Endothelial cell of umbilical vein (primary cell): ENCODE data around the gene THBS1. TPM values are rescaled to one million over a fixed set of nuclear protein-coding genes. Genes with fewer than 3 reads are reported as not detected.

Experiments used
- BruUV-seq: library from RNA; stranded (reverse); fragments of 400-500 nt; replicated peaks from 2 replicates; lab custom pipeline; 2021; lab: Mats Ljungman, UMichigan
- CTCF ChIA-PET: fragments of 300-600, 350-600 bp; sonication (Branson Sonifier 250); formaldehyde crosslinking; loops from one replicate; lab custom pipeline; 2021; ENCODE audit warnings: antibody characterized with exemption, inconsistent platforms; lab: Charles Lee
- POLR2A ChIA-PET: fragments of 300-600, 350-600 bp; sonication (Branson Sonifier 250); formaldehyde crosslinking; loops from one replicate; lab custom pipeline; 2021; ENCODE audit warnings: antibody characterized with exemption, inconsistent platforms; lab: Charles Lee
- DNase-seq: peaks from one replicate; pipeline ENCODE4 v3.0.0-alpha.2; 2011; ENCODE audit warnings: low read depth, low spot score
- FAIRE-seq: peaks from 2 replicates; lab custom pipeline; 2011; peaks lifted over from hg19 to GRCh38; lab: Jason Lieb, UNC
- H2AFZ ChIP-seq: 2 replicates; pipeline ENCODE4 v1.6.0; 2012; ENCODE audit warnings: low read depth, low read length, control low read depth, inconsistent platforms
- H3K27ac ChIP-seq: 2 replicates; pipeline ENCODE4 v1.5.1; 2011; ENCODE audit warnings: low read depth, mild to moderate bottlenecking, control low read depth, low read length, moderate library complexity; ENCODE audit not compliant: insufficient read depth
- H3K27me3 ChIP-seq, 2 experiments: 2 replicates each; pipeline versions ENCODE4 v1.6.0 to v1.6.1; 2011; ENCODE audit warnings: low read length in 2 of 2, mixed read lengths in 1 of 2; ENCODE audit not compliant: control insufficient read depth in 2 of 2, insufficient read depth in 2 of 2
- H3K36me3 ChIP-seq, 2 experiments: 2 replicates in 1 of 2; 3 replicates in 1 of 2; pipeline ENCODE4 v1.5.1; 2011; ENCODE audit warnings: low read length in 2 of 2, mild to moderate bottlenecking in 1 of 2, moderate library complexity in 1 of 2; ENCODE audit not compliant: control insufficient read depth in 2 of 2, insufficient read depth in 2 of 2; ENCODE audit errors: extremely low read depth in 1 of 2
- H3K4me1 ChIP-seq: 3 replicates; pipeline ENCODE4 v1.5.1; 2011; ENCODE audit warnings: mild to moderate bottlenecking, low read length; ENCODE audit not compliant: control insufficient read depth, insufficient read depth; ENCODE audit errors: extremely low read depth
- H3K4me2 ChIP-seq: 2 replicates; pipeline ENCODE4 v1.6.1; 2011; ENCODE audit warnings: low read length, control low read depth, mixed read lengths; ENCODE audit not compliant: insufficient read depth
- H3K4me3 ChIP-seq, 3 experiments: fragments of 200-600 bp in 1 of 3; sonication (generic), shearing (Covaris generic) in 1 of 3; replicated peaks in 1 of 3; 2 replicates each; pipeline ENCODE4 v1.5.1; 2011 to 2016; ENCODE audit warnings: control low read depth in 3 of 3, low read length in 3 of 3, mild to moderate bottlenecking in 2 of 3, inconsistent platforms in 1 of 3, low read depth in 1 of 3, moderate library complexity in 1 of 3; ENCODE audit not compliant: insufficient read depth in 1 of 3
- H3K79me2 ChIP-seq: 2 replicates; pipeline ENCODE4 v1.6.0; 2012; ENCODE audit warnings: low read length, inconsistent platforms; ENCODE audit not compliant: control insufficient read depth, insufficient read depth
- H3K9ac ChIP-seq: replicated peaks from 2 replicates; pipeline ENCODE3; 2011; ENCODE audit warnings: low read length, control low read depth; ENCODE audit not compliant: insufficient read depth; ENCODE audit errors: extremely low read depth
- H3K9me1 ChIP-seq: replicated peaks from 3 replicates; pipeline ENCODE4 v1.6.0; 2011; ENCODE audit warnings: mild to moderate bottlenecking, low read length; ENCODE audit not compliant: control insufficient read depth, insufficient read depth; ENCODE audit errors: extremely low read depth
- H3K9me3 ChIP-seq: replicated peaks from 2 replicates; pipeline ENCODE4 v1.5.1; 2012; ENCODE audit warnings: low read length, inconsistent platforms; ENCODE audit not compliant: control insufficient read depth, insufficient read depth
- H4K20me1 ChIP-seq: replicated peaks from 2 replicates; pipeline ENCODE3; 2011; ENCODE audit warnings: mild to moderate bottlenecking, low read length; ENCODE audit not compliant: control insufficient read depth, insufficient read depth; ENCODE audit errors: extremely low read depth
- CTCF ChIP-seq, 2 donors: IDR thresholded peaks; 1 replicate in 1 of 2; 2 replicates in 1 of 2; pipeline ENCODE4 v1.5.1; 2011; ENCODE audit warnings: low read length in 2 of 2, mild to moderate bottlenecking in 2 of 2, moderate library complexity in 2 of 2, control low read depth in 1 of 2, inconsistent platforms in 1 of 2, low read depth in 1 of 2; ENCODE audit not compliant: insufficient read depth in 1 of 2; ENCODE audit errors: extremely low read depth in 1 of 2
- GATA2 ChIP-seq: IDR thresholded peaks from 2 replicates; pipeline ENCODE4 v1.7.0; 2011; ENCODE audit warnings: low read depth, mild to moderate bottlenecking, moderate library complexity, mixed read lengths, low read length; ENCODE audit not compliant: insufficient read length, insufficient read depth
- JUN ChIP-seq: IDR thresholded peaks from 2 replicates; pipeline ENCODE4 v1.6.1; 2011; ENCODE audit warnings: borderline replicate concordance, low read depth; ENCODE audit not compliant: insufficient read length, insufficient read depth
- MAX ChIP-seq: IDR thresholded peaks from 2 replicates; pipeline ENCODE4 v1.6.1; 2011; ENCODE audit not compliant: insufficient read depth, insufficient read length
- MYC ChIP-seq: IDR thresholded peaks from one replicate; pipeline ENCODE4 v1.6.1; 2011; ENCODE audit warnings: mild to moderate bottlenecking, low read depth, low read length
- POLR2AphosphoS5 ChIP-seq: IDR thresholded peaks from 2 replicates; pipeline ENCODE4 v1.6.1; 2012; ENCODE audit warnings: low read depth, mild to moderate bottlenecking, control low read depth, low read length, moderate library complexity; ENCODE audit not compliant: insufficient read depth
- dilution Hi-C: fragments of 300-500 bp; cut with MboI; formaldehyde crosslinking; loops from one replicate; pipeline ENCODE4 v1.15.0; 2019; ENCODE audit warnings: low sequenced_read_pairs; ENCODE audit not compliant: extremely low pct_ligation_motif_present
- intact Hi-C: fragments of 100-400 bp; cut with micrococcal nuclease; formaldehyde crosslinking; loops from one replicate; pipeline ENCODE4 v1.10.0; 2022
- polyA plus RNA-seq, 4 experiments: library from polyadenylated mRNA; depleted of rRNA in 3 of 4; stranded (reverse) in 3 of 4; unstranded in 1 of 4; fragments of >200 nt; gene quantifications; 2 replicates each; pipeline versions ENCODE4 v1.2.1 to v1.2.3, GENCODE V29; 2011 to 2012; ENCODE audit warnings: missing spikeins in 1 of 4
- total RNA-seq: library from RNA; stranded (reverse); gene quantifications from 2 replicates; pipeline ENCODE4 v1.2.3, GENCODE V29; 2021

Gene THBS1
- total and polyA plus RNA-seq, 2 donors (not counting 3 experiments of a cell fraction or from before 2014, with no cell fraction given): 6,293 to 8,883 TPM

GRCh38 chr15:39554746-39555387 lies 26.0 kb upstream of the THBS1 start:
- Histone ChIP-seq H3K4me2 (no peak overlapping the region), H3K9me3 (no peaks in the 10 kb centered on the region), H3K27me3 (no peaks in the 10 kb centered on the region), H2AFZ (no peak overlapping the region), H3K9me1 (no peaks in the 10 kb centered on the region), H3K27ac (no peak overlapping the region), H3K4me3 (no peak overlapping the region), H3K36me3 (no peaks in the 10 kb centered on the region), H3K4me1 (no peaks in the 10 kb centered on the region), H3K9ac (no peak overlapping the region), H4K20me1 (no peaks in the 10 kb centered on the region), H3K79me2 (no peaks in the 10 kb centered on the region)
- DNase-seq (no peak), FAIRE-seq (no peak)
- ChIA-PET POLR2A (no interaction called here), CTCF (interaction anchor here (0.7 kb wide), 1 partner anchor 13 kb away, joined by 3 read pairs; no protein-coding TSS in a partner anchor)
- dilution Hi-C loops: no loop called here
- intact Hi-C loops: no loop called here
- BruUV-seq: no TSS peak
- no peak for TF ChIP-seq POLR2AphosphoS5
- no peak for TF ChIP-seq CTCF (IDR thresholded peaks at IDR 0.05; ENCODE audit: extremely low read depth in 1 of 2, insufficient read depth in 1 of 2, low read depth in 1 of 2, low read length in 2 of 2)
- TF ChIP-seq MAX: no peak
- no peak for TF ChIP-seq MYC
- no peak for TF ChIP-seq JUN
- TF ChIP-seq GATA2: no peak
